BLaER1 treated with 17β-estradiol and CSF1 and Interleukin-3, amounts not matched to agents 10 nM and 100 nM (cell line): Measurements from ENCODE around the gene EPB41L4A.

Experiments used
- H3K27ac ChIP-seq, 11 experiments: shearing (Covaris generic); formaldehyde crosslinking; 2 replicates each; pipeline ENCODE4 v1.8.1; 2022
- H3K27me3 ChIP-seq, 11 experiments: shearing (Covaris generic); formaldehyde crosslinking; 2 replicates each; pipeline ENCODE4 v1.8.1; 2022
- H3K36me3 ChIP-seq, 11 experiments: shearing (Covaris generic); formaldehyde crosslinking; 2 replicates each; pipeline ENCODE4 v1.8.1; 2022
- H3K4me1 ChIP-seq, 10 experiments: shearing (Covaris generic); formaldehyde crosslinking; 2 replicates each; pipeline ENCODE4 v1.8.1; 2022
- H3K4me2 ChIP-seq, 11 experiments: shearing (Covaris generic); formaldehyde crosslinking; 2 replicates each; pipeline ENCODE4 v1.8.1; 2022
- H3K4me3 ChIP-seq, 10 experiments: shearing (Covaris generic); formaldehyde crosslinking; 2 replicates each; pipeline ENCODE4 v1.8.1; 2022
- H3K9ac ChIP-seq, 11 experiments: shearing (Covaris generic); formaldehyde crosslinking; 2 replicates each; pipeline ENCODE4 v1.8.1; 2022
- H3K9me3 ChIP-seq, 11 experiments: shearing (Covaris generic); formaldehyde crosslinking; replicated peaks in 1 of 11; 2 replicates each; pipeline ENCODE4 v1.8.1; 2022
- H4K20me1 ChIP-seq, 11 experiments: shearing (Covaris generic); formaldehyde crosslinking; 2 replicates each; pipeline ENCODE4 v1.8.1; 2022
- Cebpa-rat ChIP-seq, 11 experiments: shearing (Covaris generic); IDR thresholded peaks; 2 replicates each; pipeline ENCODE4 v1.8.1; 2022

EPB41L4A gene

GRCh38 chr5:112263469-112263868 lies 155.6 kb downstream of the EPB41L4A start:
- Histone ChIP-seq H3K9ac (no peak overlapping the region), H3K27me3 (no peaks in the 10 kb centered on the region), H3K27ac (no peak overlapping the region), H3K4me1 (no peaks in the 10 kb centered on the region), H4K20me1 (no peaks in the 10 kb centered on the region), H3K4me3 (no peak overlapping the region), H3K36me3 (no peaks in the 10 kb centered on the region), H3K4me2 (no peak overlapping the region), H3K9me3 (no peaks in the 10 kb centered on the region)
- TF ChIP-seq Cebpa-rat (IDR thresholded peaks at IDR 0.05), result no peak

GRCh38 chr5:112258571-112258970 lies 160.5 kb downstream of the EPB41L4A start:
- no peaks in the 10 kb centered on the region for H3K27me3 ChIP-seq
- no peak overlapping the region for H3K4me3 ChIP-seq
- no peak overlapping the region for H3K4me2 ChIP-seq
- no peak for TF ChIP-seq Cebpa-rat (IDR thresholded peaks at IDR 0.05)
- H3K4me1 ChIP-seq, result no peaks in the 10 kb centered on the region
- no peak overlapping the region for H3K9ac ChIP-seq
- H4K20me1 ChIP-seq, result no peaks in the 10 kb centered on the region
- no peaks in the 10 kb centered on the region for H3K36me3 ChIP-seq
- H3K9me3 ChIP-seq, result no peaks in the 10 kb centered on the region
- no peak overlapping the region for H3K27ac ChIP-seq

- H3K9ac ChIP-seq, result no peak overlapping the region
- no peaks in the 10 kb centered on the region for H3K4me1 ChIP-seq
- no peak overlapping the region for H3K4me2 ChIP-seq
- no peak for TF ChIP-seq Cebpa-rat (IDR thresholded peaks at IDR 0.05)
- H3K9me3 ChIP-seq, result no peaks in the 10 kb centered on the region
- H3K27me3 ChIP-seq, result no peaks in the 10 kb centered on the region
- H4K20me1 ChIP-seq, result no peaks in the 10 kb centered on the region
- H3K36me3 ChIP-seq, result no peaks in the 10 kb centered on the region
- no peak overlapping the region for H3K4me3 ChIP-seq
- H3K27ac ChIP-seq, result no peak overlapping the region
These were observed 161.1 kb downstream of the EPB41L4A start for GRCh38 chr5:112257976-112258375.

- Histone ChIP-seq H3K27me3 (no peaks in the 10 kb centered on the region), H3K27ac (no peak overlapping the region), H3K4me1 (no peaks in the 10 kb centered on the region), H3K9ac (no peak overlapping the region), H3K36me3 (no peaks in the 10 kb centered on the region), H3K4me3 (no peak overlapping the region), H3K4me2 (no peak overlapping the region), H3K9me3 (no peaks in the 10 kb centered on the region), H4K20me1 (no peaks in the 10 kb centered on the region)
- no peak for TF ChIP-seq Cebpa-rat (IDR thresholded peaks at IDR 0.05)
These were observed 162.1 kb downstream of the EPB41L4A start for GRCh38 chr5:112257005-112257404.

- Histone ChIP-seq H4K20me1 (no peaks in the 10 kb centered on the region), H3K9ac (no peak overlapping the region), H3K4me2 (no peak overlapping the region), H3K27ac (no peak overlapping the region), H3K9me3 (no peaks in the 10 kb centered on the region), H3K4me1 (no peaks in the 10 kb centered on the region), H3K4me3 (no peak overlapping the region), H3K36me3 (no peaks in the 10 kb centered on the region), H3K27me3 (no peaks in the 10 kb centered on the region)
- TF ChIP-seq Cebpa-rat (IDR thresholded peaks at IDR 0.05), result no peak
These were observed 164.8 kb downstream of the EPB41L4A start for GRCh38 chr5:112254303-112254702.

GRCh38 chr5:112253478-112254250 lies 165.4 kb downstream of the EPB41L4A start:
- H3K36me3 ChIP-seq, result no peaks in the 10 kb centered on the region
- TF ChIP-seq Cebpa-rat (IDR thresholded peaks at IDR 0.05), result no peak
- no peaks in the 10 kb centered on the region for H3K4me1 ChIP-seq
- no peaks in the 10 kb centered on the region for H3K27me3 ChIP-seq
- H3K9me3 ChIP-seq, result no peaks in the 10 kb centered on the region
- H3K4me3 ChIP-seq, result no peak overlapping the region
- no peaks in the 10 kb centered on the region for H4K20me1 ChIP-seq
- no peak overlapping the region for H3K4me2 ChIP-seq
- no peak overlapping the region for H3K9ac ChIP-seq
- H3K27ac ChIP-seq, result no peak overlapping the region

- no peaks in the 10 kb centered on the region for H3K9me3 ChIP-seq
- H3K4me2 ChIP-seq, result no peak overlapping the region
- H3K4me3 ChIP-seq, result no peak overlapping the region
- no peaks in the 10 kb centered on the region for H3K4me1 ChIP-seq
- H3K36me3 ChIP-seq, result no peaks in the 10 kb centered on the region
- H3K27ac ChIP-seq, result no peak overlapping the region
- no peaks in the 10 kb centered on the region for H4K20me1 ChIP-seq
- H3K27me3 ChIP-seq, result no peaks in the 10 kb centered on the region
- TF ChIP-seq Cebpa-rat (IDR thresholded peaks at IDR 0.05), result no peak
- H3K9ac ChIP-seq, result no peak overlapping the region
These were observed 168.5 kb downstream of the EPB41L4A start for GRCh38 chr5:112250551-112250950.

GRCh38 chr5:112248623-112249022 lies 170.5 kb downstream of the EPB41L4A start:
- no peaks in the 10 kb centered on the region for H3K36me3 ChIP-seq
- H3K9me3 ChIP-seq, result no peaks in the 10 kb centered on the region
- no peaks in the 10 kb centered on the region for H4K20me1 ChIP-seq
- H3K27me3 ChIP-seq, result no peaks in the 10 kb centered on the region
- no peak for TF ChIP-seq Cebpa-rat (IDR thresholded peaks at IDR 0.05)
- no peak overlapping the region for H3K27ac ChIP-seq
- H3K4me2 ChIP-seq, result no peak overlapping the region
- no peak overlapping the region for H3K4me3 ChIP-seq
- H3K9ac ChIP-seq, result no peak overlapping the region
- H3K4me1 ChIP-seq, result no peaks in the 10 kb centered on the region

GRCh38 chr5:112247960-112248359 lies 171.1 kb downstream of the EPB41L4A start:
- Histone ChIP-seq H3K9me3 (no peaks in the 10 kb centered on the region), H3K27ac (no peak overlapping the region), H4K20me1 (no peaks in the 10 kb centered on the region), H3K4me3 (no peak overlapping the region), H3K4me1 (no peaks in the 10 kb centered on the region), H3K27me3 (no peaks in the 10 kb centered on the region), H3K9ac (no peak overlapping the region), H3K36me3 (no peaks in the 10 kb centered on the region), H3K4me2 (no peak overlapping the region)
- TF ChIP-seq Cebpa-rat (IDR thresholded peaks at IDR 0.05), result no peak

GRCh38 chr5:112245656-112246055 lies 173.4 kb downstream of the EPB41L4A start:
- H3K4me1 ChIP-seq, result no peaks in the 10 kb centered on the region
- no peak overlapping the region for H3K9ac ChIP-seq
- no peaks in the 10 kb centered on the region for H4K20me1 ChIP-seq
- TF ChIP-seq Cebpa-rat (IDR thresholded peaks at IDR 0.05), result no peak
- no peaks in the 10 kb centered on the region for H3K36me3 ChIP-seq
- no peak overlapping the region for H3K4me3 ChIP-seq
- H3K9me3 ChIP-seq, result no peaks in the 10 kb centered on the region
- H3K4me2 ChIP-seq, result no peak overlapping the region
- H3K27ac ChIP-seq, result no peak overlapping the region
- H3K27me3 ChIP-seq, result no peaks in the 10 kb centered on the region
